HG03520 (cell line): ENCODE results near the gene NLGN1.

Source experiments
- ATAC-seq: cut with Tn5 transposase; IDR thresholded peaks from one replicate; pipeline ENCODE4 v1.9.1; 2021; ENCODE audit warnings: mild to moderate bottlenecking, moderate library complexity; ENCODE audit not compliant: unreplicated experiment

The NLGN1 gene

GRCh38 chr3:174058804-174059203 is 661.3 kb downstream of the NLGN1 start:
- no peak for ATAC-seq

GRCh38 chr3:174060431-174060830 is 662.9 kb downstream of the NLGN1 start:
- no peak for ATAC-seq

DNA sequence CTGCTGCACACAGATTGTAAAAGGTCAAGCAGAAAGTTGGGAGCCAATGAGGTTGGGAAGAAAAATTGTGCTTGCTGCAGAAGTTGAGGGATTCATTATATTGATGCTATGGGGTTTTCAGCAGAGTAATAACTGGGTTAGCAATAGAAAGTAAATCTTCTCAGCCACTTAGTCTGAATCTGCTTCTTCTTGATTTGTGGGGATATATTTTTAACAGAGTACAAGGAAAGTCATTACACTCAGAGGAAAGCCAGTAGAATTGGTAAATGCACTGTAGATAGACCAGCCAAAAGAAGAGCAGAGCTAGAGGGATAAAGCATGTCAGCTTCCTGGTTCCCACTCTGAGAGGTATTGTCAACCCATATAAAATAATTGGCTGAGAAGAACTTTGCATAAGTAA is 663.6 kb downstream of the NLGN1 start:
- no peak for ATAC-seq

DNA sequence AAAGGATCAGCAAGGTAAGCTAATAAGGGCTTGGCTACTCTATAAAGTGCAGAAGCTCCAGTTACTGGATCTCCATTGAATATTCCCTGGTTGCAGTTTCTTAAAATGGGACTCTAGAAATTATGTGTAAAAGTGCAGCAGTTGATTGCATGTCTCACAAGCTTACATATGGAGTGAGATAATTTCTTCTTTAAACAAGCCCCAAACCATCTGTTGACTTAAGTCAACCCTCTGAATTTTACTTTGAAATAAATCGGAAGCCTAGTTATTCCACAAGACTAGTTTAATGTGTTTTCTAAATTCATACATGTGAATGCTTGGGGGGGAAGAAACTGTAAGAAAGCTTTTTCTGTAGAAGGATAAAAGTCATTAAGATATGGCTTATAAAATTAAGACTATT is 664.2 kb downstream of the NLGN1 start:
- no peak for ATAC-seq

DNA sequence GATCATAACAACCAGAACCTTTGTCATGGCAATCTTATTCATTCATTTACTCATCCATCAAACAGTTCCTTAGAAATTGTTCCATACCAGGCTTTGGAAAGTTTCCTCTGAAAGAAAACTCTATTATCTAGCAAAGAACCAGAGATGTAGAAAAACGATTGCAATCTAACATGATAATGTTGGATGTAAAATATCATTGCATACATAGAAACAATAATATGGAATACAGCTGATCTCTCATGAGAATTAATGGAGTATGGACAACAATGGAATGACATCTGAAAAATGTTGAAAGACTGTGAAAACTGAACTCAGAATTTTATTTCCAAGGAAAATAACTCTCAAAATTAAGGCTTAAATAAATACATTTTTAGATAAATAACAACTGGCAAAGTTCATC is 665.4 kb downstream of the NLGN1 start:
- no peak for ATAC-seq

DNA sequence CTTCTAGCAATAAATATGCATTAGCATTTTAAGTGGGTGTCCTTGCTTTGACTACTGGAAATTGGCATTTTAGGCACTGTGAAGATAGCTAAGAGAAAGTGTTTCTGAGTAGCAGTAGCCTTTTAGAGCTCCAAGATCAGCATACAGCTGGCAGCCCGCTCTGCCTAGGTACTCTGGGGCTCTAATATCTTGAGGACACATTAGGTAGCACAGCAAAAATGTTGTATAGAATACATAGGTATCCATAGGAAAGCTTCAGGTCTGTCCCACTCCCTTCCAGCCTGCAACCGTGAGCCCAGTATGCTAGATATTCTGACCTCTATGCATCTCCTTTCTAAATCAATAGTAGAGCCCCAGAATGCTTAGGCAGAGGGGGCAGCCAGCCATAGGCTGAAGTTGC is 670.5 kb downstream of the NLGN1 start:
- ATAC-seq: no peak

DNA sequence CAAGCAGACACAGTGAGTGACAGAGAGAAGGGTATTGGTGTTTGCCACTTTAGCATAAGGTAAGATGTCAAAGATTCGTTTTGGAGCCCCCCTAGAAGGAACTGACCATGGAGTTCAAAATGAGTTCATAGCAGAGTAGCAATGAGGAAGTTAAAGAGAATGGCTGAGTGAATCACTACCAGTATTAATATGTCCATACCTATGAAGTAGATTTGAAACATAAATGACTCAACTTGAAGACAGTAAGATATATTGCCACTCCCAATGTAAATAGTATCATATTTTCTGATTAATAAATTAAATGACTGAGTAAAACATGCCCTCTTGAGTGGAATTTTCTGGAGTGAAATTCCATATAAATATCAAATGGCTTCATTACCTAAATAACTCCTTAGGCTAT is 675.1 kb downstream of the NLGN1 start:
- ATAC-seq: no peak

DNA sequence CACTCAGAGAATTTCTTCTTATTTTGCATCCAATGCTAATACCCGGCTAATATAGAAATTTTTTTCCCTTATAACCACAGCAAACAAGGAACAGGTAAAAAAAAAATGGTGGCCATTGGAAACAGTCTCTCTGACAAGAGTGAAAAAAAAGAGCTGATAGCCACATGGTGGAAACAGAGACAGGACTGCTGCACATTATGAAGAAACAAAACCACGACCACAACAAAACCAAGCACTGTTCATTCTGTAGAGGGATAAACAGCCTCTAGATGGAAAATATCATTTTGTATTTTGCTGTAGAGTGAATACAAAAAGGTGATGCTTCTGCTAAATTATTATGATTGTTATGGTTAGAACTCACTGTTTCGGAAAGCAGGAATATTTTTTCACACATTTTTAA is 686.2 kb downstream of the NLGN1 start:
- no peak for ATAC-seq

GRCh38 chr3:174089592-174089991 is 692.0 kb downstream of the NLGN1 start:
- no peak for ATAC-seq

DNA sequence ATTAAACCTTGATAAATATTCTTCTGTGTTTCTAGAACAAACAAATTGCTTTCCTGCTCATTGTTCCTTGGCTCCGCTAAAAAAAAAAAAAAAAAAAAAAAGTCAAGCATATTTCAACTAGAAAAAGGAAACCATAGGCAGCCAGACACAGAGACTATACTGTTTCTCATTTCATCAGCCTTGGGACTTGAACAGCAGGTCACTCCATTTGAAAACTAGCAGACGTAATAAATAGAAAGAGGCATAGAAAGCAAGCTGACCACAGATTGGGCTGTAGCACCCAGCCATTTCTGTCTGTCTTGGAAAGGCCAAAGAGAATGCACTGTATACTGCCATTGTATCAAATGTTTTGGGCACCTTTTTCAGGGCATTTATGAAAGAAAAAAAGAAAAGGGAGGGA is 697.1 kb downstream of the NLGN1 start:
- ATAC-seq: no peak

DNA sequence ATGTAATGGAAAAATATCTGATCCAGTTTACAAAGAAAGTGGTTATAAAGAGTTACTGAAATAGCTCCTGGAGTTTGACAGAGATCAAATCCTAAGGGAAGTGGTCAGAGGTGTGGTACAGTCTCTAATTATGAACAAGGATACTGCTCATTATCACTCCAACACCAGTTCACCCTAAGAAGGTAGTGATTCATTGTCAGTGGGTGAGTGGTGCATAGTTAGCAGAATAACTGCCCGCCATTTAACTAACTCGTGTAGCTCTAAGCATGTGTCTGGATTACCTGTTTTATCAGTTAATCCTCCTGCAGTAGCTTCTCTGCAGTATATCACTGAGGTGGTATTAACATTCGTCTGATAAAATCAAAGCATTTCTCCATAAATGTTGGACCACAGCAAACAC is 700.1 kb downstream of the NLGN1 start:
- no peak for ATAC-seq

DNA sequence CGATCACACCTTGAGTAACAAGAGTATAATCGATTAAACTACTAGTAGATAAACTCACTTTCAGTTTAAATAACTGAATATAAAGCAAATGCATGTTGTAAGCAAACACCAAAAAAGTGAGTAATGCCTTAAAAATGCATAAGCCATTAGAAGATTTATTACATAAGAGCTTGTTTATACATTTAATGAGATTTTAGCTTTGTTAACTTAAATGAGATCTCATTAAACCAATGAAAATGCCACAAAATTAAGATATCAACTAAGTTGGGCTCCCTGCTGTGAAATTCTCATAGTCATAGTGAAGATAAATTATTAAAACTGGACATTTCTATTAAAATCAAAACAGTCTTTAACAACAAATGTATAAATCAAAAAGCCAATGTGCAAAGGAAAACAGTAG is 701.2 kb downstream of the NLGN1 start:
- ATAC-seq: no peak

DNA sequence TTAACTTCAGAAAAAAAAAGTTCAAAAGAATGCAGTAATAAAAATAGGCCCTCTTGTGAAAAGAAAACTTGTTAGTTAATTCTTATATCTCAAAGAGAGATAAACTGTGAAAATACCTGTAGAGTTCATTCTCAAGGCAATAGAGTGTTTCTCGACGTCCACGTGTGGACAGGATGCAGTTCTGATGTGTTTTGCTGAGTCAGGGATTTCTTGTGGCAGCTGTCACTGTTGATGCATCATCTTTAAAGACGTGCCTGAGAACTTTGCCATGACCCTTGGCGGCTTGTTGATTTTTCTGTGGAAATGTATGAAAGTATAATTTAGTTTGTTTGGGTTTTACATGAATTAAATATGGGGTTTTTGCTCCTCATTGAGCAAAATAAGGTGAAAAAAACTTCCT is 702.2 kb downstream of the NLGN1 start:
- no peak for ATAC-seq

DNA sequence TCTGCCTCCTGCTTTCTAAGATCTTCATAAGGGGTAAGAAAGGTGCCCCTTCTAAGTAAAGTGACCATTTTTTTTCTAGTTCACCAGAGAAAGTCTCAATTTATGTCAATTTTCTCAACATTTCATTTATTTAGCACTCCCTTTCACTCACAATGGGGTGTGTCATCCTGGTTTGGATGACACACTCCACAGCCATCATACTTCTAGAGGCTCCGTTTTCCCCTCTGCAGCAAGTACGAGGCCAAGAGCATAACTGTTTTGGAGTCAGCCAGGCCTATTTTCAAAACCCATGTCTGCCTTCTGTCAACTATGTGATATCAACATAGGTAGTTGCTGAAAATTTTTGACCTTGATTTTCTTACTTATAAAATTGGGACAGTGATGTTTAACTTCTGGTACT is 703.2 kb downstream of the NLGN1 start:
- no peak for ATAC-seq

- peak; percentile 63 for ATAC-seq
Observed at GRCh38 chr3:174101244-174101643, 703.7 kb downstream of the NLGN1 start.

- no peak for ATAC-seq
Observed at GRCh38 chr3:174102274-174102673, 704.7 kb downstream of the NLGN1 start.

DNA sequence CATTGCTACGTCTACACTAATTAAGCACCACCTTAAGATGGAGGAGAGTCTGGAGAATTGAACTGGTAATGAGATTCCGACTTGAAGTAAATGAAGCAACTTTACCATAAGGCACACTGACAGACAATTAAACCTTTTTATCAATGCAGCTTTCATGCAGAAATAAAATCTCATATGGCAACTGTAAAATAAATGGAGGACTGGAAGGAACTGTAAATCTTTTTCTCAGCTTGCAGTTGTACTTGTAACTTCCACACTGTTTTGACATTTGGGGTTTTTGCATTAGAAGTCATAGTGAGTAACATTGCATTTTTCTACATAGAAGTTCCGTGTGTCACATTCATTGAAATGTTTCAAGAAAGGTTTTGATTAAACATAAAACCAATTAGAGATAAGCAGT is 705.3 kb downstream of the NLGN1 start:
- no peak for ATAC-seq

- no peak for ATAC-seq
Observed at GRCh38 chr3:174110761-174111160, 713.2 kb downstream of the NLGN1 start.

DNA sequence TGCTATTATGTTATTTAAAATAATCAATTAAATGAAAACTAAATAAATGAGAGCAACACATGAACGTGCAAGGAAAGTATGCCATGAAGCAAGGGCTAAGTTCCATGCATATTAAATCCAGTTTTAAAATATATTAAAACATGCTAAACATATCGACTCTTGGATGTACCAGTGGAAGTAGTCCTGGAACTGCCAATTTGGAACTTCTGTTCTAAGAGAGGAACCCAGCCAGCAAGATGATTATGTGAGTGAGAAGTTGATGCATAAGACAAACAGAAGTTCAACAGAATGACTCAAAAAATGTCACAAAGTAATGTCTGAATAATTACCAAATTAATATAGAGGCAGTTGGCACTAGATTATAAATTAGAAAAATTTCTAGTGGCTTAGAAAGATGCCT is 714.2 kb downstream of the NLGN1 start:
- no peak for ATAC-seq

DNA sequence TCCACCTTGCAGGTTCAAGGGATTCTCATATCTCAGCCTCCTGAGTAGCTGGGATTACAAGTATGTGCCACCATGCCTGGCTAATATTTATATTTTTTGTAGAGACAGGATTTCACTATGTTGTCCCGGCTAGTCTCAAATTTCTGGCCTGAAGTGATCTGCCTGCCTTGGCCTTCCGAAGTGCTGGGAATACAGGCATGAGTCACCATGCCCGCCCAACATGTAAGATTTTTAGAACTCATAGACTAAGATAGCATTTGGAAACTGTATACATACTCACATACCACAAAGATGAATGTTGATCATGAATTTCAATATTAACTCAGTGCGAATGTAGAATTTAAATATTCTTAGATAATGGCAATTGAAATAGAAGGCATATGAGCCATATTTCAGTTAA is 718.9 kb downstream of the NLGN1 start:
- ATAC-seq: no peak

- no peak for ATAC-seq
Observed at GRCh38 chr3:174120997-174121396, 723.5 kb downstream of the NLGN1 start.

GRCh38 chr3:174122411-174122810 is 724.9 kb downstream of the NLGN1 start:
- ATAC-seq: no peak

DNA sequence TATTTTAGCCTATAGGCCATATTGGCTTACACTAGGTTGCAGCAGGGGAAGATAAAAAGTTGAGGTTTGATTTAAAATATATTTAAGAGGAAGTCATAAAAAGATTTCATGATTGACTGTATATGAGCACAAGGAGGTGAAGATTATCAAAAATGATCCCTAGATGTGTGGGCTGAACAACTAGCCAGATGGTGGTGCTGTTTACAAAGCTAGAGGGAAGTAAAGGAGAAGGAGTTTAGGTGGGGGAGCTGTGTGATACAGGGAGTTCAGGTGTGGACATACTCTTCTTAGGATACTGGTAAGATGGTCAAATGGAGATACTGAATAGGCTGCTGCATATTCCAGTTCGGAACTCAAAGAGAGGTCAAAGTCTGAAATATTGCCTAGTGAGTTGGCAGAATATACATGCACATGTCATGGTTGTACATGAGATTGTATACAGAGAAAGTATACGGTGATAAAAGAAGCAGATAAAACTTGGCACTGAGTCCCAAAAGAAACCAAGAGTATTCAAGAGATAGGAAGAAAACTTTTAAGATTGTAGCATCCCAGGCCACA is 727.8 kb downstream of the NLGN1 start:
- ATAC-seq: no peak
